ENCODE data around the gene OXSM. TPM values are rescaled to one million over a fixed set of nuclear protein-coding genes. Genes with fewer than 3 reads are reported as not detected.

The OXSM gene
- total and polyA plus RNA-seq, 10 of the 15 experiments (the other 5 are each of a cell fraction or from before 2014, with no cell fraction given), result 12.9 to 37.5 (median 22.1) TPM

DNA sequence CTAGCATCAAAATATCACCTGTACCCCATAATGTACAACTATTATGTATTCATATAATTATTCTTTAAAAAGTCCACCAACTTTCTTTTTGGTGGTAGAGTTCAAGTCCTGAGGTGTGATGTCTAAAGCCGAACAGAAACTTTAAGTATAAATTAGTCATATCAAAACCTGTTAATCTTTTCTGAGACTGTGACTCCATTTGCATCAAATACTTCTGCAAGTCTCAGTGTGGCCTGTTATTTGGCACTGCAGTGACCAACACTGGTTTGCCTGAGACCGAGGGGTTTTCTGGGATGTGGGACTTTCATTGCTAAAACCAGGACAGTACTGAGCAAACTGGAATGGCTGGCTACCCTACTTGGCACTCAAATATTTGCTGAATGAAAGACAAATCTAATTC is 14.0 kb upstream of the OXSM start (continued):
- TF ChIP-seq, protein P1, sequence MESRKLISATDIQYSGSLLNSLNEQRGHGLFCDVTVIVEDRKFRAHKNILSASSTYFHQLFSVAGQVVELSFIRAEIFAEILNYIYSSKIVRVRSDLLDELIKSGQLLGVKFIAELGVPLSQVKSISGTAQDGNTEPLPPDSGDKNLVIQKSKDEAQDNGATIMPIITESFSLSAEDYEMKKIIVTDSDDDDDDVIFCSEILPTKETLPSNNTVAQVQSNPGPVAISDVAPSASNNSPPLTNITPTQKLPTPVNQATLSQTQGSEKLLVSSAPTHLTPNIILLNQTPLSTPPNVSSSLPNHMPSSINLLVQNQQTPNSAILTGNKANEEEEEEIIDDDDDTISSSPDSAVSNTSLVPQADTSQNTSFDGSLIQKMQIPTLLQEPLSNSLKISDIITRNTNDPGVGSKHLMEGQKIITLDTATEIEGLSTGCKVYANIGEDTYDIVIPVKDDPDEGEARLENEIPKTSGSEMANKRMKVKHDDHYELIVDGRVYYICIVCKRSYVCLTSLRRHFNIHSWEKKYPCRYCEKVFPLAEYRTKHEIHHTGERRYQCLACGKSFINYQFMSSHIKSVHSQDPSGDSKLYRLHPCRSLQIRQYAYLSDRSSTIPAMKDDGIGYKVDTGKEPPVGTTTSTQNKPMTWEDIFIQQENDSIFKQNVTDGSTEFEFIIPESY (IDR thresholded peaks at IDR 0.05), result no peak
- no peak for TF ChIP-seq MXI1 (IDR thresholded peaks at IDR 0.05; ENCODE audit: low read depth, low read length)
- TF ChIP-seq JUND (IDR thresholded peaks at IDR 0.05; ENCODE audit: low read depth, low read length), result 0 out of 2 replicates have a peak, but pooled peaks have one; percentile 10
- no peak for TF ChIP-seq PBX3 (IDR thresholded peaks at IDR 0.05; ENCODE audit: insufficient replicate concordance, low read depth, low read length)
- no peak for TF ChIP-seq SPI1 (IDR thresholded peaks at IDR 0.05; ENCODE audit: borderline replicate concordance, insufficient read depth, low read depth, low read length)
- peak; percentile 59 for TF ChIP-seq JUNB (IDR thresholded peaks at IDR 0.05)
- peak; percentile 30; the same call in 1 of the 2 replicates for TF ChIP-seq IKZF1 (conservative IDR thresholded peaks at IDR 0.05)
- 0 out of 2 replicates have a peak, but pooled peaks have one; percentile 31 for TF ChIP-seq RELB (IDR thresholded peaks at IDR 0.05; ENCODE audit: low read depth)
- TF ChIP-seq NKRF (conservative IDR thresholded peaks at IDR 0.05), result no peak
- no peak for TF ChIP-seq SIN3A (IDR thresholded peaks at IDR 0.05; ENCODE audit: low read depth, low read length)
- no peak for TF ChIP-seq BCL11A (IDR thresholded peaks at IDR 0.05; ENCODE audit: low read depth, low read length)
- no peak for TF ChIP-seq MAX (IDR thresholded peaks at IDR 0.05; ENCODE audit: low read depth, low read length)
